ENCODE measurements around the gene NSFL1C.

DNA sequence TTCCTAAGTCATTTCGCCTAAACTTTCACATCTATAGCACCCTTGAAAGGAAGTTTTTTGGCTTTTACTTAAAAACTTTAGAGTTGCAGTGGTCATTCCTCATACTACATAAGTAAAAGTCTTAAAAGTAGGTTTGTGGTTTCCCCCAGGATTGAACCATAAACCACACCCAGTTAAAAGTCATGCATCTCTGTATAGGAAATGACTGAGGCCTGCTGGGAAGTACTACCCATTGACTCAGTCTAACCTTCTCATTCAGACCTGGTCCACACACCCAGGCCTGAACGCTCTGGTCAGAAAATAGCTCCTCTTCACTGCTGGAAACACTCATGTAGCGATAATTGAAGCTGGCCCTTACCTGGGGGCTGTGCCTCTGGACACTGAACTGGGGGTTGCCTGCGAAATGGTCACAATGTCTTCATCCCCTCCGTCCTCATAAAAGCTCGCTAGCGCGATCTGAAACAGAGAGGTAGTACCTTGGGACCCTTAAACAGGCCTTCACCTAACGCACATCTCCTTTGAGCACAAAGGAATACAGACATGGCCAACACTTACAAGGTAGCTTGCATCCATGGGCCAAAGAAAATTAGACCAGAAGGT is 2.6 kb downstream of the NSFL1C start:
- TF ChIP-seq, protein P1, sequence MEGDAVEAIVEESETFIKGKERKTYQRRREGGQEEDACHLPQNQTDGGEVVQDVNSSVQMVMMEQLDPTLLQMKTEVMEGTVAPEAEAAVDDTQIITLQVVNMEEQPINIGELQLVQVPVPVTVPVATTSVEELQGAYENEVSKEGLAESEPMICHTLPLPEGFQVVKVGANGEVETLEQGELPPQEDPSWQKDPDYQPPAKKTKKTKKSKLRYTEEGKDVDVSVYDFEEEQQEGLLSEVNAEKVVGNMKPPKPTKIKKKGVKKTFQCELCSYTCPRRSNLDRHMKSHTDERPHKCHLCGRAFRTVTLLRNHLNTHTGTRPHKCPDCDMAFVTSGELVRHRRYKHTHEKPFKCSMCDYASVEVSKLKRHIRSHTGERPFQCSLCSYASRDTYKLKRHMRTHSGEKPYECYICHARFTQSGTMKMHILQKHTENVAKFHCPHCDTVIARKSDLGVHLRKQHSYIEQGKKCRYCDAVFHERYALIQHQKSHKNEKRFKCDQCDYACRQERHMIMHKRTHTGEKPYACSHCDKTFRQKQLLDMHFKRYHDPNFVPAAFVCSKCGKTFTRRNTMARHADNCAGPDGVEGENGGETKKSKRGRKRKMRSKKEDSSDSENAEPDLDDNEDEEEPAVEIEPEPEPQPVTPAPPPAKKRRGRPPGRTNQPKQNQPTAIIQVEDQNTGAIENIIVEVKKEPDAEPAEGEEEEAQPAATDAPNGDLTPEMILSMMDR (IDR thresholded peaks at IDR 0.05; ENCODE audit: insufficient read depth, low read length, poor library complexity, severe bottlenecking) = no peak
- no peak for TF ChIP-seq EZH2phosphoT487 (conservative IDR thresholded peaks at IDR 0.05; ENCODE audit: low read length)

Data from SU-DHL-6 (cell line).